Heart left ventricle (tissue), 16 donors: ENCODE measurements around the gene FPR1. TPM values are rescaled to one million over a fixed set of nuclear protein-coding genes. Genes with fewer than 3 reads are reported as not detected.

ENCODE experiments used
- ATAC-seq, 4 donors: fragments of 200-7000 bp; cut with Tn5 transposase; one replicate each; pipeline ENCODE4 v1.9.1; 2020 to 2022; ENCODE audit warnings: moderate library complexity in 4 of 4, mild to moderate bottlenecking in 3 of 4, moderate number of reproducible peaks in 1 of 4
- DNase-seq, 5 donors: peaks; one replicate each; pipeline ENCODE4 v3.0.0-alpha.2; 2020
- H3K27ac ChIP-seq, 12 donors: fragments of 200-600 bp; sonication (generic) in 4 of 12; one replicate each; pipeline versions ENCODE4 v1.5.0 to v1.8.0; 2016 to 2022; ENCODE audit warnings: mild to moderate bottlenecking in 2 of 12
- H3K27me3 ChIP-seq, 9 donors: fragments of 200-600 bp; sonication (generic) in 2 of 9; one replicate each; pipeline versions ENCODE4 v1.5.1 to v1.8.0; 2016 to 2022; ENCODE audit warnings: mild to moderate bottlenecking in 3 of 9
- H3K36me3 ChIP-seq, 9 donors: fragments of 200-600 bp; sonication (generic) in 2 of 9; one replicate each; pipeline versions ENCODE4 v1.5.0 to v1.8.0; 2018 to 2022; ENCODE audit warnings: mild to moderate bottlenecking in 2 of 9
- H3K4me1 ChIP-seq, 12 donors: fragments of 200-600 bp; sonication (generic) in 4 of 12; one replicate each; pipeline versions ENCODE4 v1.5.0 to v1.8.0; 2016 to 2022; ENCODE audit warnings: mild to moderate bottlenecking in 3 of 12
- H3K4me3 ChIP-seq, 12 donors: fragments of 200-600 bp; sonication (generic) in 4 of 12; one replicate each; pipeline versions ENCODE4 v1.5.0 to v1.8.0; 2017 to 2022; ENCODE audit warnings: mild to moderate bottlenecking in 9 of 12, moderate library complexity in 4 of 12
- H3K9me3 ChIP-seq, 12 donors: fragments of 200-600 bp; sonication (generic) in 4 of 12; one replicate each; pipeline versions ENCODE4 v1.5.0 to v1.8.0; 2016 to 2022; ENCODE audit warnings: mild to moderate bottlenecking in 1 of 12
- POLR2A ChIP-seq, 2 donors: fragments of 450-650 bp; IDR thresholded peaks; one replicate each; pipeline ENCODE4 v1.6.1; 2017; ENCODE audit warnings: antibody characterized with exemption in 2 of 2, mild to moderate bottlenecking in 2 of 2, moderate library complexity in 2 of 2
- WGBS, 4 donors: extraction: QIAGEN DNeasy Blood & Tissue Kit in 2 of 4; methylation state at CpG; one replicate each; pipeline versions ENCODE4 v1.1.5 to v1.1.7; 2013 to 2018; 5-methylcytosine and 5-hydroxymethylcytosine counted together
- intact Hi-C, 10 donors: fragments of 100-400 bp; cut with DNase I; formaldehyde crosslinking; loops; one replicate each; pipeline versions ENCODE4 v1.11.1 to v1.14.2; 2022
- long read RNA-seq, 3 donors: library from polyadenylated mRNA; unstranded; transcript quantifications; one replicate each; pipeline ENCODE4 v2.0.0, GENCODE V29; 2020 to 2021
- polyA plus RNA-seq, 2 donors: library from polyadenylated mRNA; stranded (reverse); fragments of 200-250 nt; gene quantifications; one replicate each; pipeline ENCODE4 v1.2.3, GENCODE V29; 2013
- total RNA-seq, 9 donors: library from RNA; depleted of rRNA in 2 of 9; stranded (reverse); fragments of >200 nt in 2 of 9; fragmentation: NEBNext Ultra II Directional in 3 of 9; extraction: Animal tissue kit (Norgen Biotek cat#: 25700) in 3 of 9; gene quantifications; one replicate each; pipeline versions ENCODE4 v1.1.0 to v1.2.4, GENCODE V29; 2016 to 2023
- TF ChIP-seq, protein P1 (sequence below), 12 donors: fragments of 200-600 bp; sonication (generic) in 4 of 12; IDR thresholded peaks; one replicate each; pipeline versions ENCODE4 v1.5.0 to v1.8.0; 2018 to 2022; ENCODE audit warnings: antibody characterized with exemption in 12 of 12, mild to moderate bottlenecking in 5 of 12
- donor health status: ischemic (EF 13 %, LVEDD 7.1; RV severe dilation, severe dysfunction).
- donor health status: healthy with polysubstance abuse.
- donor health status: DM: no; HTN: yes; CAD: no.
- donor health status: DM: no; HTN: no; CAD: no.
- donor health status: ischemic (EF 25% LVEDD 6.9; RV normal size, moderate dysfunction).
- donor health status: ischemic (EF 25% LVEDD 5.7; RV mildly dilated, moderate dysfunction).
- donor health status: healthy.
- donor health status: DM: yes; HTN: yes; CAD: no.
- donor health status: ischemic (EF 35%, LVEDD 5.7; RV mildly dilated, moderate dysfunction).
- donor health status: nonischemic (EF 11% LVEDD 7.7; RV severe dilation, severe dysfunction).
- donor health status: DM: yes; HTN: yes; CAD: no.
- donor health status: PGD.
- donor health status: ischemic (EF 29% LVEDD 5.4; RV normal size, mild dysfunction).
- donor health status: nonischemic (EF 23%, LVEDD 6.1; RV moderate dilation, normal function).

The FPR1 gene, protein sequence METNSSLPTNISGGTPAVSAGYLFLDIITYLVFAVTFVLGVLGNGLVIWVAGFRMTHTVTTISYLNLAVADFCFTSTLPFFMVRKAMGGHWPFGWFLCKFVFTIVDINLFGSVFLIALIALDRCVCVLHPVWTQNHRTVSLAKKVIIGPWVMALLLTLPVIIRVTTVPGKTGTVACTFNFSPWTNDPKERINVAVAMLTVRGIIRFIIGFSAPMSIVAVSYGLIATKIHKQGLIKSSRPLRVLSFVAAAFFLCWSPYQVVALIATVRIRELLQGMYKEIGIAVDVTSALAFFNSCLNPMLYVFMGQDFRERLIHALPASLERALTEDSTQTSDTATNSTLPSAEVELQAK
- total RNA-seq: 10 to 100 TPM in 2 of 9 donors, 1 to 10 TPM in 7; 1.8 to 39.4 (median 4.7) TPM
- polyA plus RNA-seq: 1 to 10 TPM in 1 of 2 donors, under 1 TPM in 1; 0.15 to 4.8 TPM
- long read RNA-seq, donor 1: 0 reads
- long read RNA-seq, donor 2, transcript FPR1-201 (2 exons, 1,930 nt): major isoform, 9 of 12 reads
- long read RNA-seq, donor 2, partial matches to known transcripts: 0 of 12 reads
- long read RNA-seq, donor 2, other reads (novel, unspliced or antisense): 2 of 12 reads
- long read RNA-seq, donor 3, partial matches to known transcripts: 0 of 1 reads
- long read RNA-seq, donor 3, other reads (novel, unspliced or antisense): 1 of 1 reads

DNA sequence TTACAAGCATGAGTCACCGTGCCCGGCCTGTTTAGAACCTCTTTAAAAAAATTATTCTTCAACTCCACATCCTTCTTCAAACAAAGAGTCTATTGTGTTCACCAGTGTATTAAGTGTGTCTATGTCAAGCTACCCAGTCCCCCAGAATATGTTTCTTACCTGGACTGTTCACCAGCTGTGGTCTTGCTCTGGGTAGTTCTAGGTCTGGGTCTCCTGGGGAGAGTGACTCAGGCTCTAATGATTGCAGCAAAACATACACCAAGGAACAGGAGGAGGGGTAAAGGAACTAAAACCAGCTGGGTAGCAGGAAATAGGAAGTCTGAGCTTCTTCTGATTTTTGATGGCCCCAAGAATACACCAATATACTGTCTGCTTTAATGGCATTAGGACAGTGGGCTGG is at the start of gene FPR1:
Gene FPR1 (minus strand): TSS at position 224 of the 400 bp plus-strand sequence. CDS start 4,884 bp downstream, outside the sequence.
- DNase-seq (peak in 1 of 5 donors; percentile 18), ATAC-seq (peak in 3 of 4 donors; percentile 78 to 86 (median 81))
- H3K27ac ChIP-seq: peak within 1 kb of the TSS in 4 of 12 donors; percentile 24 to 92 (median 38)
- H3K36me3 ChIP-seq: peaks cover 0 to 2% (median 0%) of the 10 kb centered on the region in 9 donors
- WGBS, 4 donors: 64 to 80% (median 74%) methylated on average over 2 of the region's 2 CpGs
- peak within 1 kb of the TSS in 6 of 12 donors; percentile 19 to 54 (median 31) for H3K4me3 ChIP-seq
- intact Hi-C loops: no loop called here
- no peaks in the 10 kb centered on the region for H3K9me3 ChIP-seq
- H3K27me3 ChIP-seq: peaks cover 0 to 3% (median 0%) of the 10 kb centered on the region in 9 donors
- no peak for TF ChIP-seq POLR2A (IDR thresholded peaks at IDR 0.05)
- TF ChIP-seq, protein P1, sequence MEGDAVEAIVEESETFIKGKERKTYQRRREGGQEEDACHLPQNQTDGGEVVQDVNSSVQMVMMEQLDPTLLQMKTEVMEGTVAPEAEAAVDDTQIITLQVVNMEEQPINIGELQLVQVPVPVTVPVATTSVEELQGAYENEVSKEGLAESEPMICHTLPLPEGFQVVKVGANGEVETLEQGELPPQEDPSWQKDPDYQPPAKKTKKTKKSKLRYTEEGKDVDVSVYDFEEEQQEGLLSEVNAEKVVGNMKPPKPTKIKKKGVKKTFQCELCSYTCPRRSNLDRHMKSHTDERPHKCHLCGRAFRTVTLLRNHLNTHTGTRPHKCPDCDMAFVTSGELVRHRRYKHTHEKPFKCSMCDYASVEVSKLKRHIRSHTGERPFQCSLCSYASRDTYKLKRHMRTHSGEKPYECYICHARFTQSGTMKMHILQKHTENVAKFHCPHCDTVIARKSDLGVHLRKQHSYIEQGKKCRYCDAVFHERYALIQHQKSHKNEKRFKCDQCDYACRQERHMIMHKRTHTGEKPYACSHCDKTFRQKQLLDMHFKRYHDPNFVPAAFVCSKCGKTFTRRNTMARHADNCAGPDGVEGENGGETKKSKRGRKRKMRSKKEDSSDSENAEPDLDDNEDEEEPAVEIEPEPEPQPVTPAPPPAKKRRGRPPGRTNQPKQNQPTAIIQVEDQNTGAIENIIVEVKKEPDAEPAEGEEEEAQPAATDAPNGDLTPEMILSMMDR (IDR thresholded peaks at IDR 0.05): no peak
- H3K4me1 ChIP-seq: peaks cover 0 to 48% (median 0%) of the 10 kb centered on the region in 12 donors

DNA sequence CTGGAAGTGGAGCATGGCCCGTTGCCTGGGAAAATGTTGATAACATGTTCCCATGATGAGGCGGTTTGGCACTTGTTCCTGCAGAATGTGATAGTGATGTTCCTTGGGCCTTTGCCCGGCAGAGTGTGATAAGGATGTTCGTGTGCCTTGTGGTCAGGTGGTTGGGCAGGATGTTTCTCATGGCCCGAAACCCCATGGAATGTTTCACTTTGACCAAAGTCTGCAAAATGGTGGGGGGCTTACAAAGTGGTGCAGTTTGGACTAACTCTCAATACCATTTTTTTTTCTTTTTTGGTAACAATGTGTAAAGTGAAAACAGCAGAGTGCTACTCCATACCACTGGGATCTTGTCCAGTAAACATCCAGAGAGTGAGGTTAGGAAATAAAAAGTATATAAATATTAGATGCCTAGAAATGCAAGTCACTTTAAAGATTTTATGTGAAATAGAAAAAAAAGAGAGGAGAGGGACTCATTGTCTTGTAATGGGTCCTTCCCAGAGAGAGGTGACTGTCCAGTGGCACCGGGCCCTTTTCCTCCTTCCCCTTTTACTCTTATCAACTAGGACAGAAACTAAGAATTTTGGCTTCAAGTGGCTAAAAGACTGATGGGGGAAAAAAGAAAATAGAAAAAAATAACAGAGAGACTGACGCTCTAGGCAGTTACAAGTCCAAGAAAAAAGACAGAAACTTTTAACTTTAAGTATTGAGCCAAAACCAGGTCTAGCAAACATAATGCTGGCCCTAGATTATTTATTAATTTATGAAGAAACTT is 49.0 kb upstream of the FPR1 start:
- Histone ChIP-seq H3K27ac (peak overlapping the region; percentile 77 to 99 (median 94)), H3K27me3 (no peaks in the 10 kb centered on the region), H3K9me3 (no peaks in the 10 kb centered on the region), H3K4me1 (peaks cover 0 to 80% (median 34%) of the 10 kb centered on the region in 12 donors), H3K4me3 (peak overlapping the region in 2 of 12 donors; percentile 46 to 53), H3K36me3 (no peaks in the 10 kb centered on the region)
- intact Hi-C loops: loop anchor here in 1 of 10 donors (10.0 kb wide), 1 partner anchor 86 kb away; no protein-coding TSS in a partner anchor
- DNase-seq: peak; percentile 84 to 96 (median 90)
- TF ChIP-seq POLR2A (IDR thresholded peaks at IDR 0.05): no peak
- TF ChIP-seq, protein P1 (IDR thresholded peaks at IDR 0.05): no peak
- 8 to 16% (median 12%) methylated on average over 7 of the region's 7 CpGs for WGBS, 4 donors
- ATAC-seq: peak; percentile 77 to 87 (median 84)

DNA sequence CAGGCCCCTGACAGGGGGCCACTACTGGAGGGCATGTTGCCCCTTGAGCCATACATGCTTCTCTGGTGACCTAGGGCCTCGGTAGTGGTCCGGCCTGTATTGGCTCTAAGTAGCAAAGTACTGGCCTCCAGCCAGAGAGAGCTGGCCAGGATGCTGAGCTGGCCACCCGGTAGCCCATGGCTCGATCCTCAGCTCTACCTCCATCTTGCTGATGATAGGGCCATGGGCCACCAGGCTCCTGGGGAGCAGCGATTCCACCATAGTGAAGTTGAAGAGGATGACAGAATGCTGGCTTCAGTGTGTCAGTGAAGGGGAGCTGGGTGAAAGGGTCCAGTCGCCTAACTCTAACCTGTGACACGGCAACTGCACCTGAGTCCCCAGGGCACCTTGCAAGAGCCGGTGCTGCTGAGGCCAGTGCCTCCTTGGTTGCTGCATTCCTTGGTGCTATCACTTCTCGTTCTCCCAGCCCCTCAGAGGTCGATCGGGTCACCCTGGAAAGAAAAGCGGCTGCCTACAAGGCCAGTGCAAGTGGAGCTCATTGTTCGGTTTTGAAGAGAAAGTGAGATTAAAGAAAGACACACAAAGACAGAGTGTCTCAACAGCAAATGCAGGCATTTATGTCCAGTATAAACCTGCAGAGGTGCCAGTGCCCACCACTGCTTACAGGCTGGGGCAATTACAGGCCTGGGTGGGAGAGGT is 48.2 kb upstream of the FPR1 start:
- 34 to 43% (median 35%) methylated on average over 9 to 13 of the region's 13 CpGs for WGBS, 4 donors
- DNase-seq: peak in 3 of 5 donors; percentile 35 to 55 (median 44)

More for the DNA sequence above, 48.2 kb upstream of the FPR1 start:
- Histone ChIP-seq H3K4me1 (peaks cover 0 to 73% (median 34%) of the 10 kb centered on the region in 12 donors), H3K9me3 (no peaks in the 10 kb centered on the region), H3K4me3 (peak overlapping the region in 5 of 12 donors; percentile 6 to 53 (median 14)), H3K27me3 (no peaks in the 10 kb centered on the region), H3K27ac (peak overlapping the region; percentile 79 to 99 (median 94)), H3K36me3 (no peaks in the 10 kb centered on the region)
- intact Hi-C loops: loop anchor here in 2 of 10 donors (10.0 kb wide), 2 partner anchors 85 to 435 kb away; partner anchors contain the start of genes CLDND2 (in 1 of the 2) and ETFB (in 1 of the 2)
- peak; percentile 18 to 59 (median 34) for ATAC-seq
- TF ChIP-seq, protein P1 (IDR thresholded peaks at IDR 0.05): no peak
- no peak for TF ChIP-seq POLR2A (IDR thresholded peaks at IDR 0.05)
